Measurements from ENCODE around the gene NTSR1. TPM values are rescaled to one million over a fixed set of nuclear protein-coding genes. Genes with fewer than 3 reads are reported as not detected.

The NTSR1 gene
- total and polyA plus RNA-seq, 9 donors, result 0.05 to 0.23 (median 0.08) TPM; not detected in 5

GRCh38 chr20:62809530-62810428 lies 101.1 kb downstream of the NTSR1 start:
- peaks cover 10% of the 10 kb centered on the region for H3K4me1 ChIP-seq (ENCODE audit: insufficient read depth)
- H3K4me3 ChIP-seq, result no peak overlapping the region
- H3K27me3 ChIP-seq, result no peaks in the 10 kb centered on the region
- intact Hi-C loops (cut with DNase I), result loop anchor here in 2 of 4 donors (5.0 kb wide), 1 partner anchor 142 kb away; no protein-coding TSS in a partner anchor
- no peak for TF ChIP-seq EP300 (IDR thresholded peaks at IDR 0.05)
- no peak for TF ChIP-seq CTCF (IDR thresholded peaks at IDR 0.05)
- TF ChIP-seq POLR2A (IDR thresholded peaks at IDR 0.05), result no peak
- H3K9me3 ChIP-seq, result no peaks in the 10 kb centered on the region
- no peaks in the 10 kb centered on the region for H3K36me3 ChIP-seq
- DNase-seq, result no peak
- 88 to 92% (median 90%) methylated on average over 24 of the region's 24 CpGs for WGBS, 3 donors
- H3K27ac ChIP-seq, result no peak overlapping the region

GRCh38 chr20:62811320-62811719 lies 102.7 kb downstream of the NTSR1 start:
- WGBS, 3 donors, result 82 to 93% (median 88%) methylated on average over 16 to 21 of the region's 21 CpGs
- TF ChIP-seq CTCF (IDR thresholded peaks at IDR 0.05) (no peak), POLR2A (IDR thresholded peaks at IDR 0.05) (no peak), EP300 (IDR thresholded peaks at IDR 0.05) (no peak)
- no peak overlapping the region for H3K4me3 ChIP-seq
- no peaks in the 10 kb centered on the region for H3K9me3 ChIP-seq
- intact Hi-C loops (cut with DNase I), result no loop called here
- DNase-seq, result no peak
- H3K27me3 ChIP-seq, result peaks cover 1% of the 10 kb centered on the region
- peaks cover 6% of the 10 kb centered on the region for H3K4me1 ChIP-seq (ENCODE audit: insufficient read depth)
- H3K27ac ChIP-seq, result no peak overlapping the region
- no peaks in the 10 kb centered on the region for H3K36me3 ChIP-seq

GRCh38 chr20:62811720-62812119 lies 103.1 kb downstream of the NTSR1 start:
- no peak for DNase-seq
- no peaks in the 10 kb centered on the region for H3K36me3 ChIP-seq
- intact Hi-C loops (cut with DNase I), result no loop called here
- peaks cover 5% of the 10 kb centered on the region for H3K4me1 ChIP-seq (ENCODE audit: insufficient read depth)
- H3K9me3 ChIP-seq, result no peaks in the 10 kb centered on the region
- WGBS, 3 donors, result 74 to 79% (median 74%) methylated on average over 10 of the region's 10 CpGs
- H3K4me3 ChIP-seq, result no peak overlapping the region
- no peak overlapping the region for H3K27ac ChIP-seq
- H3K27me3 ChIP-seq, result peaks cover 4% of the 10 kb centered on the region
- TF ChIP-seq EP300 (IDR thresholded peaks at IDR 0.05) (no peak), CTCF (IDR thresholded peaks at IDR 0.05) (no peak), POLR2A (IDR thresholded peaks at IDR 0.05) (no peak)

Other genes with a start within 250 kb of the NTSR1 start
- gene GATA5, start 232.8 kb upstream of the NTSR1 start, total RNA-seq, result 1 to 10 TPM in 2 of 7 donors, under 1 TPM in 3, not detected in 2; 0.13 to 5.5 (median 0.92) TPM
- gene GATA5, start 232.8 kb upstream of the NTSR1 start, polyA plus RNA-seq, result 1 to 10 TPM in 1 of 2 donors, under 1 TPM in 1; 0.08 to 1.3 TPM
- gene SLCO4A1, start 66.3 kb upstream of the NTSR1 start, total RNA-seq, result 10 to 100 TPM in 1 of 7 donors, 1 to 10 TPM in 6; 3.3 to 10.9 (median 4.4) TPM
- gene SLCO4A1, start 66.3 kb upstream of the NTSR1 start, polyA plus RNA-seq, result 1 to 10 TPM; 1.1 to 2.2 TPM
- 10 to 100 TPM in 5 of 7 donors, 1 to 10 TPM in 2; 7.9 to 15.2 (median 12.6) TPM for gene MRGBP, start 87.6 kb downstream of the NTSR1 start, total RNA-seq
- gene MRGBP, start 87.6 kb downstream of the NTSR1 start, polyA plus RNA-seq, result 10 to 100 TPM in 1 of 2 donors, 1 to 10 TPM in 1; 6.2 to 11.3 TPM
- gene OGFR, start 96.0 kb downstream of the NTSR1 start, total RNA-seq, result 10 to 100 TPM; 40.3 to 52.9 (median 45.4) TPM
- 10 to 100 TPM; 28.6 to 43.0 TPM for gene OGFR, start 96.0 kb downstream of the NTSR1 start, polyA plus RNA-seq
- 1 to 10 TPM in 5 of 7 donors, under 1 TPM in 1, not detected in 1; 0.83 to 2.6 (median 1.6) TPM for gene COL9A3, start 108.2 kb downstream of the NTSR1 start, total RNA-seq
- 1 to 10 TPM in 1 of 2 donors, under 1 TPM in 1; 0.65 to 3.0 TPM for gene COL9A3, start 108.2 kb downstream of the NTSR1 start, polyA plus RNA-seq
- gene TCFL5, start 153.0 kb downstream of the NTSR1 start, total RNA-seq, result 10 to 100 TPM in 5 of 7 donors, 1 to 10 TPM in 2; 8.5 to 17.9 (median 15.0) TPM
- gene TCFL5, start 153.0 kb downstream of the NTSR1 start, polyA plus RNA-seq, result 10 to 100 TPM in 1 of 2 donors, 1 to 10 TPM in 1; 8.1 to 10.5 TPM
- 10 to 100 TPM; 49.4 to 82.2 (median 69.8) TPM for gene DIDO1, start 217.7 kb downstream of the NTSR1 start, total RNA-seq
- gene DIDO1, start 217.7 kb downstream of the NTSR1 start, polyA plus RNA-seq, result 10 to 100 TPM; 42.9 to 47.0 TPM
- 10 to 100 TPM; 23.6 to 54.3 (median 47.0) TPM for gene GID8, start 229.3 kb downstream of the NTSR1 start, total RNA-seq
- gene GID8, start 229.3 kb downstream of the NTSR1 start, polyA plus RNA-seq, result 10 to 100 TPM; 26.5 to 30.1 TPM
- 1 to 10 TPM; 1.8 to 7.7 (median 4.8) TPM for gene SLC17A9, start 243.9 kb downstream of the NTSR1 start, total RNA-seq
- 1 to 10 TPM in 1 of 2 donors, under 1 TPM in 1; 0.68 to 2.6 TPM for gene SLC17A9, start 243.9 kb downstream of the NTSR1 start, polyA plus RNA-seq

Data from ovary (tissue), 9 donors.